ENCODE measurements around the gene PRKCH.

DNA sequence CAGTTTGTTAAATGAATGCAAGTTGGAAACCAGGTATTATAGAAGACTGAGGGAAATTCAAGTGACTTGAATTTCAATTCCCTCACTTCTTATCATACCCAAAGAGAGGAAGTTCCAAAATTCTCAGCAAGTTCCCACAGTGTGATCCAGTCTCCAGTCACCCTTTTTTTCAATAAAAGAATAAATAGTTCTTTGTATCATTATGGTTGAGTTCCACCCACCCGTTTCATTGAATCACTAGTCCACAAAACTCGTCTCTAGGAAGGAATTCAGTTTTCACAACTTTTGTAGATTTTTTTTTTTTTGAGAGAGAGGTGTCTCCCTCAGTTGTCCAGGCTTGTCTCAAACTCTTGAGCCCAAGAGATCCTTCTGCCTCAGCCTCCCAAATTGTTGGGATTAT lies 38.6 kb upstream of the PRKCH start:
- no peak for TF ChIP-seq ZNF70 (CRISPR knock-in tag; IDR thresholded peaks at IDR 0.05)
- no peak for TF ChIP-seq BACH2 (CRISPR knock-in tag; IDR thresholded peaks at IDR 0.05; ENCODE audit: borderline replicate concordance)
- no peak for TF ChIP-seq ARNTL (CRISPR knock-in tag; IDR thresholded peaks at IDR 0.05; ENCODE audit: borderline replicate concordance, low read depth)
- TF ChIP-seq ISL1 (CRISPR knock-in tag; IDR thresholded peaks at IDR 0.05): no peak
- no peak for TF ChIP-seq ESRRG (CRISPR knock-in tag; IDR thresholded peaks at IDR 0.05)
- TF ChIP-seq TSHZ2 (CRISPR knock-in tag; IDR thresholded peaks at IDR 0.05): no peak
- no peak for TF ChIP-seq ZFP30 (CRISPR knock-in tag; IDR thresholded peaks at IDR 0.05)
- no peak for TF ChIP-seq RARB (CRISPR knock-in tag; IDR thresholded peaks at IDR 0.05)
- no peak for TF ChIP-seq ZC3H10 (CRISPR knock-in tag; IDR thresholded peaks at IDR 0.05)

Data from SK-N-SH treated with all-trans-retinoic acid at 6 μM for 48 hours (cell line).